NCI-H2227 (cell line): ENCODE results near the gene COIL.

Source experiments
- DNase-seq: peaks from one replicate; lab custom pipeline; 2025; ENCODE audit not compliant: unreplicated experiment; lab: John Stamatoyannopoulos, UW

The COIL gene

GRCh38 chr17:56910509-56911235 is 50.2 kb downstream of the COIL start:
- DNase-seq, result no peak

GRCh38 chr17:56909742-56910508 is 50.9 kb downstream of the COIL start:
- no peak for DNase-seq

GRCh38 chr17:56908001-56908542 is 52.8 kb downstream of the COIL start:
- no peak for DNase-seq

DNA sequence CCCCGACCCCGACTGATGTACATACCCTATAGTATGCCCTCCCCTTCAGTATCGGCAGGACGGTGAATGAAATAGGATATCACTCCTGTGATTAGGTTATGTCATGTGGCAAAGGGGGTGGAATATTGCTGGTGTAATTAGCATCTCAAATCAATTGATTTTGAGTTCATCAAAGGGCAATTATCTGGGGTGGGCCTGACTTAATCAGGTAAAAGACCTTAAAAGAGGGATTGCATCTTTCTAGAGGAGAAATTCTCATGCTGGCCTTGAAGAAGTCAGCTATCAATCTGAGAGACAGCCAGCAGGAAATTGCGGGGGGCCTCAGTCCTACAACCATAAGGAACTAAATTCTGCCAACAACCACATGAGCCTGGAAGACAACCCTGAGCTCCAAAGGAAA is 57.3 kb downstream of the COIL start:
- no peak for DNase-seq

DNA sequence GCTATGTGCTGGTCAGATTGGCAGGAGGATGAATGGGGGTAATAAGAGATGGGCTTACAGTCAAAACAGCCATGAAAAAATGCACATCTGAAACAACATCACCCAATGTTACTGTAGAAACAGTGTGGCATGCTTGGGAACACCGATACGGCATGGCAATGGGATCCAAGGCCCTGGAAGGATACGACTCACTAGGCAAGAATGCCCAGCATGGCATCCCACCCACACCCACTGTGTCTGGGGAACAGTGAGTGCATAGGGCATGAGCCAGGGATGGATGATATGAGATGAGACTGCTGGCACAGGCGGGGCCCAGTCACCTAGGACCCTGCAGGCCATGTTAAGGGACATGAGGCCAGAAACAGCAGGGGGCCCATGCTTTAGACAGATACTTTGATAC is 58.5 kb downstream of the COIL start:
- no peak for DNase-seq

DNA sequence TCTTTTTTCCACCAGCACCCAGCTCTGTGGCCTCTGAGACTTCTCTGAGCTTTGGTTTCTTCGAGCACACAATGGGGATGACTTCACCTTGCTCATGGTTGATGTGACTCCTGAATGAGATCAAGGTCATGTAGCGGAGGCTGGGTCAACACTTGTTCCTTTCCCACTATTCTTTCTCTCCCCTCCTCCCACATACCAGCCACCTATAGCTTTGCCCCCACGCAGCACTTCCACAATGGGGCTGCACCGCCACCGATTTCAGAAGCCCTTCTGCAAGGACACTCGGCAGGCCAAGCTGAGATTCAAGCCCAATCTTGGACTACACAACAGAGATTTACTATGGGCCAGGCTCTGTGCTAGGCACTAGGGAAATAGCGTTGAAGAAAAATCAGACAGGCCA is 61.4 kb downstream of the COIL start:
- no peak for DNase-seq

DNA sequence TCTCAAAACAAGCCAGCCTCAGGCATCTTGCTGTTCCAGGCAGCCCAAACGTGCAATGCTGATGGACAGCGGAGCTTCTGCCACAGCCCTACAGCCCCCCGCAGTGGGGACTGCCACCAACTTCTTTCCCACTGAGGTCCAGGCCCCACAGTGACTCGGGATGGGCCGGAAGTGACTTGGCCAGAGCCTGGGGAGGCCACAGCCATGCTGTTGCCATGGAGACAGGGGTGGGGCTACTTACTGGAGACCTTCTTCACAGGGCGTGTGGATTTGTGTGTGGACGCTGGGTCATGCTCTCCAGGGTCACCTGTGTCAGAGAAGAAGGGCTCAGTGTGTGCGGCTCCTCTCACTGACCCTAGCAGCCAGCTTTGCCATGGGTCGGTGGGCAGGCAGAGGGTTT is 62.0 kb downstream of the COIL start:
- no peak for DNase-seq

- DNase-seq, result no peak
Observed at GRCh38 chr17:56897646-56898424, 63.0 kb downstream of the COIL start.

DNA sequence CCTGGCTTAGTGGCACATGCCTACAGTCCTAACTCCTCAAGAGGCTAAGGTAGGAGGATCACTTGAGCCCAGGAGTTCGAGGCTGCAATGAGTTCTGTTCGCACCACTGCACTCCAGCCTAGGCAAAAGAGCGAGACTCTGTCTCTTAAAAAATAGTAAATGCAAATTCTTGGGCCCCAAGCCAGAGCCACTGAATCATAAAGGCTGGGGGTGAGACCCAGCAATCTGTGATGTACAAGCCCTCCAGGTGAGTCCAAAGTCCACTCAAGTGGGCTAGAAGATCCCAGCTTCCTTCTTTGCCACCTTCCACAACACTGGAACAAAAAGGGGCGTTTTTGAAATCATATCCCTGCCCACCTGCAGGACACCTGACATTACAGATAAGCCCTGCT is 63.9 kb downstream of the COIL start:
- no peak for DNase-seq

- DNase-seq, result no peak
Observed at GRCh38 chr17:56896217-56896967, 64.5 kb downstream of the COIL start.

DNA sequence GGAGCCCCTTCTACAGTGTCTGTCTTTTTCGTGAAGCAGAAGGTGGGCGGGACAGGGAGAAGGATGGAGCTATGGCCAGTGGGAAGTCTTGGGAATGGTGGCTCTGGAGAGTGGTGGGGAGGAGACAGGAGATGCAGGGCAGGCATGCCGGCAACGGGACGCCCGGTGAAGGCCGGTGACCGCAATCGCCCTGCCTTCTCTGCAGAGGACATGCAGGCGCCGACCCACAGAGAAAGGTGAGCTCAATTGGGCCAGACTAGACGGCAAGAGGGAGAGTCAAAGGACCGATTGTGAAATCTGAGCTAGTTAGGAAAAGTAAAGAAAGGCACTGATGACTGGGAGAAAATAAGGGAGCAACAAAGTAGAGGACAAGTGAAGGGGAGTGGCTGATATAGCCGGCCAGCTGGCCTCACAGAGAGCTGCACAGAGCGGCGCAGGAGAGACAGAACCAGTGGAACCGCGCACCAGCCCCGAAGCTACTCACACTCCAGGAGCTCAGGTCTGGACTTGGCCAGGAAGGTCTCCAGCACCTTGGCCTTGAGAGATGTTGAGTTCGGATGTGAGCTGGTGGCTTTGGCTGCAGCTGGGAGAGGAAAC is 65.9 kb downstream of the COIL start:
- DNase-seq, result no peak

- no peak for DNase-seq
Observed at GRCh38 chr17:56893503-56893902, 67.3 kb downstream of the COIL start.

DNA sequence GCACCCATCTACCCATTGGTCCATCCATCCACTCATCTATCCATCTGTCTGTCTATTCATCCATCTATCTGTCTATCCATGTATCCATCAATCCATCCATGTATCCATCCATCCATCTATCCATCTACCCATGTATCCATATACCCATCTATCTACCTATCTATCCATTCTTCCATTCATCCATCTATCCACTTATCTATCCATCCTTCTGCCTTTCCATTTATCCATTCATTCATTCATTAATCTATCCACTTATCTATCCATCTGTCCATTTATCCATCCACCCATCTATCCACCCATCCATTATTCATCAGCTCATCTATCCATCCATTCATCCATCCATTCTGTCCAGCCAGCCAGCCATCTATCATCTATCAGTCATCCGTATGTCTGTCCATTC is 68.5 kb downstream of the COIL start:
- DNase-seq, result no peak

DNA sequence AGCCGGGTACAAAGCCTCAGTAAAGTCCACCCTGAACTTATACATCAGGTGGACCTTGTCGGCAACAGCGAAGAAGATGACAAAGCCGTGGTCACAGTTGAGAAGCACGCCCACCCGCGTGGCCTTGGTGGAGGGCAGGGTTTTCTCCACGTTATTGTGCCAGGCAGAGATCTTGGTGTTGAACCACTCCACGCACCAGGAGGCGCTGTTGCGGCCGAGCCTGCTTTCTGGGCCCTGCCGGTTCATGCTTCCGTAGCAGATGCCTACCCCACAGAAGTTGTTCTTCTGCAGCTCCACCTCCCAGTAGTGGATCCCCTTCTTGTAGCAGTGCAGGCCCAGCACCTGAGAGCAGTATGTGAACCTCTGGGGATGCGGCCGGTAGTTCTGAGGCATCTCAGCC is 69.1 kb downstream of the COIL start:
- DNase-seq, result no peak

GRCh38 chr17:56890906-56891674 is 69.8 kb downstream of the COIL start:
- no peak for DNase-seq

GRCh38 chr17:56890390-56890789 is 70.5 kb downstream of the COIL start:
- no peak for DNase-seq
